Hepatocyte (in vitro differentiated cells): ENCODE results near the gene PPP1R14D. TPM values are rescaled to one million over a fixed set of nuclear protein-coding genes. Genes with fewer than 3 reads are reported as not detected.
A peak's percentile ranks its signal among the peaks of the same experiment; 100 is the strongest.

ENCODE experiments used
- DNase-seq: peaks from one replicate; pipeline ENCODE4 v3.0.0-alpha.2; 2016; ENCODE audit warnings: low spot score
- H2AFZ ChIP-seq: fragments of 200-600 bp; sonication (generic); 2 replicates; pipeline ENCODE4 v1.6.0; 2016; ENCODE audit warnings: antibody characterized with exemption, mild to moderate bottlenecking
- H3K27ac ChIP-seq: fragments of 200-600 bp; sonication (generic); 2 replicates; pipeline ENCODE4 v1.5.1; 2016; ENCODE audit warnings: mild to moderate bottlenecking
- H3K27me3 ChIP-seq: fragments of 200-600 bp; sonication (generic); 2 replicates; pipeline ENCODE4 v1.6.1; 2016
- H3K36me3 ChIP-seq: fragments of 200-600 bp; sonication (generic); replicated peaks from 2 replicates; pipeline ENCODE4 v1.5.1; 2016; ENCODE audit warnings: low read depth; ENCODE audit not compliant: insufficient read depth
- H3K4me1 ChIP-seq: fragments of 200-600 bp; sonication (generic); 2 replicates; pipeline ENCODE4 v1.5.1; 2016; ENCODE audit warnings: mild to moderate bottlenecking, moderate library complexity; ENCODE audit not compliant: insufficient read depth
- H3K4me2 ChIP-seq: fragments of 200-600 bp; sonication (generic); 2 replicates; pipeline ENCODE4 v1.6.0; 2016
- H3K4me3 ChIP-seq: fragments of 200-600 bp; sonication (generic); 2 replicates; pipeline ENCODE4 v1.5.1; 2016; ENCODE audit warnings: mild to moderate bottlenecking
- H3K79me2 ChIP-seq: fragments of 200-600 bp; sonication (generic); 2 replicates; pipeline ENCODE4 v1.6.0; 2017; ENCODE audit warnings: mild to moderate bottlenecking
- H3K9me2 ChIP-seq: fragments of 200-600 bp; sonication (generic); replicated peaks from 2 replicates; pipeline ENCODE4 v1.6.0; 2017; ENCODE audit warnings: mild to moderate bottlenecking; ENCODE audit not compliant: insufficient read depth
- H3K9me3 ChIP-seq: fragments of 200-600 bp; sonication (generic); 2 replicates; pipeline ENCODE4 v1.5.1; 2016; ENCODE audit warnings: low read depth, mild to moderate bottlenecking
- H4K20me1 ChIP-seq: fragments of 200-600 bp; sonication (generic); 2 replicates; pipeline ENCODE4 v1.6.0; 2016; ENCODE audit warnings: mild to moderate bottlenecking; ENCODE audit not compliant: insufficient read depth, poor library complexity, severe bottlenecking
- EZH2 ChIP-seq: fragments of 200-600 bp; sonication (generic); IDR thresholded peaks from 2 replicates; pipeline ENCODE4 v1.6.1; 2016; ENCODE audit warnings: antibody characterized with exemption, mild to moderate bottlenecking, borderline replicate concordance
- EZH2phosphoT487 ChIP-seq: fragments of 200-600 bp; sonication (generic); IDR thresholded peaks from one replicate; pipeline ENCODE4 v1.6.1; 2018; ENCODE audit warnings: antibody characterized with exemption, mild to moderate bottlenecking, low read depth, moderate library complexity; ENCODE audit not compliant: unreplicated experiment, severe bottlenecking
- WGBS: methylation state at CpG from one replicate; pipeline ENCODE4 v1.1.6; 2016; ENCODE audit warnings: low lambda C conversion rate; ENCODE audit errors: missing lambda C conversion rate; 5-methylcytosine and 5-hydroxymethylcytosine counted together
- polyA plus RNA-seq: library from polyadenylated mRNA; unstranded; fragments of >200 nt; fragmentation: Nextera tagmentation; extraction: Ambion mirVana; gene quantifications from 2 replicates; pipeline ENCODE4 v1.2.1, GENCODE V29; 2016
- total RNA-seq: library from RNA; depleted of rRNA; stranded (reverse); fragments of >200 nt; gene quantifications from 2 replicates; pipeline ENCODE4 v1.2.3, GENCODE V29; 2014
- TF ChIP-seq, protein P1 (sequence below): fragments of 200-600 bp; sonication (generic); IDR thresholded peaks from 2 replicates; pipeline ENCODE4 v1.5.1; 2016; ENCODE audit warnings: antibody characterized with exemption, mild to moderate bottlenecking; ENCODE audit not compliant: poor library complexity

Gene PPP1R14D
- total and polyA plus RNA-seq, 2 experiments from 2014 or later = 0.47 TPM; not detected in 1

DNA sequence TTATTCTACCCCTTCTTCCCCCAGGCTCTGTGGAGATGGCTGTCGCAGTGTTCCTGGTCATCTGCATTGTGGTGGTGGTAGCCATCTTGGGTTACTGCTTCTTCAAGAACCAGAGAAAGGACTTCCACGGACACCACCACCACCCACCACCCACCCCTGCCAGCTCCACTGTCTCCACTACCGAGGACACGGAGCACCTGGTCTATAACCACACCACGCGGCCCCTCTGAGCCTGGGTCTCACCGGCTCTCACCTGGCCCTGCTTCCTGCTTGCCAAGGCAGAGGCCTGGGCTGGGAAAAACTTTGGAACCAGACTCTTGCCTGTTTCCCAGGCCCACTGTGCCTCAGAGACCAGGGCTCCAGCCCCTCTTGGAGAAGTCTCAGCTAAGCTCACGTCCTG is 28.2 kb upstream of the PPP1R14D start:
- H3K4me1 ChIP-seq = peaks cover 22% of the 10 kb centered on the region
- H4K20me1 ChIP-seq = no peaks in the 10 kb centered on the region
- 87% methylated on average over 8 of the region's 8 CpGs for WGBS
- no peaks in the 10 kb centered on the region for H3K36me3 ChIP-seq
- H3K4me2 ChIP-seq = peak overlapping the region; percentile 56
- peak overlapping the region; percentile 95 for H3K27ac ChIP-seq
- H3K9me3 ChIP-seq = no peaks in the 10 kb centered on the region
- no peak overlapping the region for H3K4me3 ChIP-seq
- H3K9me2 ChIP-seq = no peaks in the 10 kb centered on the region
- DNase-seq = no peak
- no peaks in the 10 kb centered on the region for H3K27me3 ChIP-seq
- H3K79me2 ChIP-seq = peaks cover 13% of the 10 kb centered on the region
- no peak for TF ChIP-seq EZH2
- H2AFZ ChIP-seq = no peak overlapping the region

- peaks cover 22% of the 10 kb centered on the region for H3K4me1 ChIP-seq
- 90% methylated on average over 13 of the region's 13 CpGs for WGBS
- no peak for TF ChIP-seq EZH2
- TF ChIP-seq, protein P1, sequence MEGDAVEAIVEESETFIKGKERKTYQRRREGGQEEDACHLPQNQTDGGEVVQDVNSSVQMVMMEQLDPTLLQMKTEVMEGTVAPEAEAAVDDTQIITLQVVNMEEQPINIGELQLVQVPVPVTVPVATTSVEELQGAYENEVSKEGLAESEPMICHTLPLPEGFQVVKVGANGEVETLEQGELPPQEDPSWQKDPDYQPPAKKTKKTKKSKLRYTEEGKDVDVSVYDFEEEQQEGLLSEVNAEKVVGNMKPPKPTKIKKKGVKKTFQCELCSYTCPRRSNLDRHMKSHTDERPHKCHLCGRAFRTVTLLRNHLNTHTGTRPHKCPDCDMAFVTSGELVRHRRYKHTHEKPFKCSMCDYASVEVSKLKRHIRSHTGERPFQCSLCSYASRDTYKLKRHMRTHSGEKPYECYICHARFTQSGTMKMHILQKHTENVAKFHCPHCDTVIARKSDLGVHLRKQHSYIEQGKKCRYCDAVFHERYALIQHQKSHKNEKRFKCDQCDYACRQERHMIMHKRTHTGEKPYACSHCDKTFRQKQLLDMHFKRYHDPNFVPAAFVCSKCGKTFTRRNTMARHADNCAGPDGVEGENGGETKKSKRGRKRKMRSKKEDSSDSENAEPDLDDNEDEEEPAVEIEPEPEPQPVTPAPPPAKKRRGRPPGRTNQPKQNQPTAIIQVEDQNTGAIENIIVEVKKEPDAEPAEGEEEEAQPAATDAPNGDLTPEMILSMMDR = no peak
- H3K4me3 ChIP-seq = no peak overlapping the region
- H3K4me2 ChIP-seq = no peak overlapping the region
- H3K9me2 ChIP-seq = no peaks in the 10 kb centered on the region
- H2AFZ ChIP-seq = no peak overlapping the region
- H3K79me2 ChIP-seq = peaks cover 23% of the 10 kb centered on the region
- H3K36me3 ChIP-seq = no peaks in the 10 kb centered on the region
- H3K9me3 ChIP-seq = no peaks in the 10 kb centered on the region
- no peak overlapping the region for H3K27ac ChIP-seq
- no peak for DNase-seq
- H3K27me3 ChIP-seq = no peaks in the 10 kb centered on the region
- no peaks in the 10 kb centered on the region for H4K20me1 ChIP-seq
These were observed 27.3 kb upstream of the PPP1R14D start for GRCh38 chr15:40855706-40856234.

DNA sequence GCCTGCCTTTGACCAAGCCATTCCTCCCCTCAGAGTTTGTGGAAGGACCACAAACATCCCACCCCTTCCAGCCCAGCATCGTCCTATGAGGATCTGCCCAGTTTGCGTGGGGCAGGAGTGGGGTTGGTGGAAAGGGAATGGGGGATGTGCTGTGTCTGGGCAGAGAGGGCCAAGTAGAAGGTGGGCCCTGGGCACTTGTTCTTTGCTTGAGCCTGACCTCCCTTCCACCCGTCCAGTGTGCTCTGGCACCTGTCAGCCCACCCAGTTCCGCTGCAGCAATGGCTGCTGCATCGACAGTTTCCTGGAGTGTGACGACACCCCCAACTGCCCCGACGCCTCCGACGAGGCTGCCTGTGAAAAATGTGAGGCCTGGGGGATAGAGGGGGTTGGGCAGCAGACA is 25.7 kb upstream of the PPP1R14D start:
- Histone ChIP-seq H3K9me2 (no peaks in the 10 kb centered on the region), H3K4me3 (no peak overlapping the region), H3K27me3 (no peaks in the 10 kb centered on the region), H3K36me3 (no peaks in the 10 kb centered on the region), H3K4me1 (peaks cover 22% of the 10 kb centered on the region), H4K20me1 (no peaks in the 10 kb centered on the region), H3K27ac (no peak overlapping the region), H3K4me2 (no peak overlapping the region), H3K79me2 (peaks cover 39% of the 10 kb centered on the region), H3K9me3 (no peaks in the 10 kb centered on the region), H2AFZ (no peak overlapping the region)
- WGBS = 77% methylated on average over 10 of the region's 10 CpGs
- DNase-seq = no peak
- TF ChIP-seq EZH2phosphoT487 (no peak), EZH2 (no peak)
- TF ChIP-seq, protein P1 = no peak

GRCh38 chr15:40853241-40853890 is 24.9 kb upstream of the PPP1R14D start:
- Histone ChIP-seq H4K20me1 (no peaks in the 10 kb centered on the region), H3K9me2 (no peaks in the 10 kb centered on the region), H3K9me3 (no peaks in the 10 kb centered on the region), H3K27me3 (no peaks in the 10 kb centered on the region), H2AFZ (no peak overlapping the region), H3K4me3 (no peak overlapping the region), H3K27ac (peak overlapping the region; percentile 71), H3K36me3 (no peaks in the 10 kb centered on the region), H3K4me1 (peaks cover 22% of the 10 kb centered on the region), H3K79me2 (peaks cover 45% of the 10 kb centered on the region), H3K4me2 (no peak overlapping the region)
- 90% methylated on average over 16 of the region's 16 CpGs for WGBS
- no peak for DNase-seq
- TF ChIP-seq EZH2phosphoT487 = no peak
- TF ChIP-seq EZH2 = no peak
- TF ChIP-seq, protein P1 = no peak
